Liver (tissue), 9 donors: ENCODE results near the gene SMIM10L2A. TPM values are rescaled to one million over a fixed set of nuclear protein-coding genes. Genes with fewer than 3 reads are reported as not detected.

ENCODE experiments used
- DNase-seq: peaks from one replicate; pipeline ENCODE4 v3.0.0-alpha.2; 2017; ENCODE audit warnings: low spot score
- H3K27ac ChIP-seq, 2 donors: one replicate each; pipeline ENCODE4 v1.7.0; 2013; ENCODE audit warnings: inconsistent platforms in 2 of 2, low read length in 2 of 2, control low read depth in 1 of 2, low read depth in 1 of 2, mild to moderate bottlenecking in 1 of 2
- H3K27me3 ChIP-seq, 4 donors: one replicate each; pipeline versions ENCODE4 v1.6.1 to v1.7.0; 2013; ENCODE audit warnings: low read length in 3 of 4, inconsistent platforms in 1 of 4, mild to moderate bottlenecking in 1 of 4, moderate library complexity in 1 of 4; ENCODE audit not compliant: control insufficient read depth in 4 of 4, insufficient read depth in 4 of 4
- H3K36me3 ChIP-seq, 4 donors: one replicate each; pipeline versions ENCODE4 v1.6.1 to v1.7.0; 2013; ENCODE audit warnings: low read length in 3 of 4, mild to moderate bottlenecking in 3 of 4, low read depth in 1 of 4, moderate library complexity in 1 of 4; ENCODE audit not compliant: control insufficient read depth in 4 of 4, insufficient read depth in 3 of 4
- H3K4me1 ChIP-seq, 4 donors: one replicate each; pipeline versions ENCODE4 v1.6.1 to v1.7.0; 2013; ENCODE audit warnings: low read length in 3 of 4, mild to moderate bottlenecking in 3 of 4, moderate library complexity in 1 of 4; ENCODE audit not compliant: control insufficient read depth in 4 of 4, insufficient read depth in 4 of 4
- H3K4me3 ChIP-seq, 3 donors: one replicate each; pipeline versions ENCODE4 v1.6.1 to v1.7.0; 2013; ENCODE audit warnings: low read length in 3 of 3, control low read depth in 1 of 3, low read depth in 1 of 3, mild to moderate bottlenecking in 1 of 3
- H3K9ac ChIP-seq, 2 donors: one replicate each; pipeline ENCODE4 v1.7.0; 2013; ENCODE audit warnings: low read length in 2 of 2, mild to moderate bottlenecking in 2 of 2, moderate library complexity in 2 of 2, control low read depth in 1 of 2, low read depth in 1 of 2
- H3K9me3 ChIP-seq, 4 donors: one replicate each; pipeline versions ENCODE4 v1.6.1 to v1.7.0; 2013; ENCODE audit warnings: low read length in 3 of 4; ENCODE audit not compliant: control insufficient read depth in 4 of 4
- ATF3 ChIP-seq: IDR thresholded peaks from 2 replicates; pipeline ENCODE4 v1.6.1; 2016; ENCODE audit warnings: antibody characterized with exemption
- CTCF ChIP-seq: fragments of 150-350 bp; IDR thresholded peaks from 2 replicates; pipeline ENCODE4 v1.5.1; 2017; ENCODE audit warnings: improper control_type of control experiment, low read depth, low read length; ENCODE audit not compliant: missing input control
- EGR1 ChIP-seq, 2 donors: IDR thresholded peaks; 2 replicates each; pipeline ENCODE4 v1.6.1; 2016 to 2018; ENCODE audit warnings: antibody characterized with exemption in 2 of 2, low read depth in 2 of 2
- FOXA1 ChIP-seq: IDR thresholded peaks from 2 replicates; pipeline ENCODE4 v1.6.1; 2016; ENCODE audit warnings: antibody characterized with exemption
- FOXA2 ChIP-seq: IDR thresholded peaks from 2 replicates; pipeline ENCODE4 v1.6.1; 2016; ENCODE audit warnings: antibody characterized with exemption
- GABPA ChIP-seq, 2 donors: IDR thresholded peaks in 1 of 2; conservative IDR thresholded peaks in 1 of 2; 2 replicates each; pipeline ENCODE4 v1.6.1; 2016; ENCODE audit warnings: antibody characterized with exemption in 2 of 2, mild to moderate bottlenecking in 1 of 2, moderate library complexity in 1 of 2
- HNF4A ChIP-seq, 2 donors: conservative IDR thresholded peaks; 2 replicates each; pipeline ENCODE4 v1.6.1; 2016; ENCODE audit warnings: antibody characterized with exemption in 2 of 2, mild to moderate bottlenecking in 2 of 2
- HNF4G ChIP-seq: IDR thresholded peaks from 2 replicates; pipeline ENCODE4 v1.6.1; 2016; ENCODE audit warnings: antibody characterized with exemption
- JUND ChIP-seq, 2 donors: IDR thresholded peaks; 2 replicates each; pipeline ENCODE4 v1.6.1; 2016; ENCODE audit warnings: antibody characterized with exemption in 2 of 2
- NR2F2 ChIP-seq: IDR thresholded peaks from 2 replicates; pipeline ENCODE4 v1.6.1; 2016; ENCODE audit warnings: antibody characterized with exemption
- RAD21 ChIP-seq, 2 donors: IDR thresholded peaks; 2 replicates each; pipeline ENCODE4 v1.6.1; 2016; ENCODE audit warnings: antibody characterized with exemption in 2 of 2, mild to moderate bottlenecking in 2 of 2
- RXRA ChIP-seq, 2 donors: IDR thresholded peaks; 2 replicates each; pipeline ENCODE4 v1.6.1; 2017 to 2018; ENCODE audit warnings: antibody characterized with exemption in 2 of 2, mild to moderate bottlenecking in 1 of 2
- SP1 ChIP-seq: IDR thresholded peaks from 2 replicates; pipeline ENCODE4 v1.6.1; 2018; ENCODE audit warnings: antibody characterized with exemption, mild to moderate bottlenecking
- TAF1 ChIP-seq: conservative IDR thresholded peaks from 2 replicates; pipeline ENCODE4 v1.6.1; 2016; ENCODE audit warnings: antibody characterized with exemption, mild to moderate bottlenecking
- YY1 ChIP-seq: IDR thresholded peaks from 2 replicates; pipeline ENCODE4 v1.6.1; 2016; ENCODE audit warnings: antibody characterized with exemption, mild to moderate bottlenecking
- WGBS: extraction: QIAGEN DNeasy Blood & Tissue Kit; methylation state at CpG from one replicate; pipeline ENCODE4 v1.1.7; 2013; 5-methylcytosine and 5-hydroxymethylcytosine counted together
- polyA plus RNA-seq, 2 donors: library from polyadenylated mRNA; stranded (reverse) in 1 of 2; unstranded in 1 of 2; fragments of 200-250 nt in 1 of 2; fragments of >200 nt in 1 of 2; fragmentation: Nextera tagmentation in 1 of 2; extraction: Ambion mirVana in 1 of 2; gene quantifications; one replicate each; pipeline versions ENCODE4 v1.2.1 to v1.2.3, GENCODE V29; 2013 to 2015
- total RNA-seq, 2 donors: library from RNA; depleted of rRNA; stranded (reverse); fragments of >200 nt; gene quantifications; one replicate each; pipeline ENCODE4 v1.2.3, GENCODE V29; 2014
- TF ChIP-seq, protein P1 (sequence below): IDR thresholded peaks from 2 replicates; pipeline ENCODE4 v1.6.1; 2016; ENCODE audit warnings: antibody characterized with exemption
- TF ChIP-seq, protein P2 (sequence below): IDR thresholded peaks from 2 replicates; pipeline ENCODE4 v1.6.1; 2016; ENCODE audit warnings: antibody characterized with exemption
- TF ChIP-seq, protein P3 (sequence below): IDR thresholded peaks from 2 replicates; pipeline ENCODE4 v1.6.1; 2016; ENCODE audit warnings: antibody characterized with exemption, mild to moderate bottlenecking
- donor health status: healthy.
- donor health status: healthy.
- donor health status: healthy.
- donor health status: healthy.
- donor health status: healthy.

Gene SMIM10L2A
- total and polyA plus RNA-seq, 4 donors = 0.07 to 0.98 (median 0.13) TPM

DNA sequence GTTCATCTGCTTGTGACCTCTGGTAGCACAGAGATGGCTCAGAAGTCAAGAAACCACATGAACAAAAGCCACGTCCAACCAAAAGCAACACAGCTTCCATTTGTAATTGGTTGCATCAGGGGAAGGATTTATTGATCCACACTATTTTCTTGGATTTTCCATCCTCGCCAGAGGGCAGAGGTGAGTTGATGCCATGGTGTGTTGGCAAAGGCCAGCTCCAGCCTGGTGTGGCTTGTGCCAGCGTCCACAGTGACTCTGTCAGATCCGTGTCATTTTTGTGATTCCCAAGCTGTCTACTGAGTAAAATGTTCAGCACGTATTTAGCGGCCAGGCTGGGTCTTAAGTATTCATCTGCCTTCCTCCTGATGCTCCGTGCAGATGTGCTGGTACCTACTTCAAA, 30.0 kb upstream of the SMIM10L2A start:
- Histone ChIP-seq H3K36me3 (no peaks in the 10 kb centered on the region), H3K27ac (no peak overlapping the region), H3K9me3 (no peaks in the 10 kb centered on the region), H3K4me1 (no peaks in the 10 kb centered on the region), H3K9ac (no peak overlapping the region), H3K27me3 (no peaks in the 10 kb centered on the region), H3K4me3 (no peak overlapping the region)
- no peak for DNase-seq
- TF ChIP-seq, protein P1, sequence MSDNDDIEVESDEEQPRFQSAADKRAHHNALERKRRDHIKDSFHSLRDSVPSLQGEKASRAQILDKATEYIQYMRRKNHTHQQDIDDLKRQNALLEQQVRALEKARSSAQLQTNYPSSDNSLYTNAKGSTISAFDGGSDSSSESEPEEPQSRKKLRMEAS = no peak
- TF ChIP-seq ATF3 (no peak), RXRA (IDR thresholded peaks at IDR 0.05) (no peak), TAF1 (no peak), CTCF (no peak), HNF4G (no peak), FOXA1 (no peak), EGR1 (IDR thresholded peaks at IDR 0.05; ENCODE audit: low read depth in 2 of 2) (no peak), FOXA2 (no peak), HNF4A (conservative IDR thresholded peaks at IDR 0.05) (no peak), JUND (IDR thresholded peaks at IDR 0.05) (no peak), GABPA (IDR thresholded peaks at IDR 0.05 in 1 of 2, conservative IDR thresholded peaks at IDR 0.05 in 1 of 2) (no peak), SP1 (no peak), YY1 (no peak), NR2F2 (no peak), RAD21 (IDR thresholded peaks at IDR 0.05) (no peak)
- TF ChIP-seq, protein P2, sequence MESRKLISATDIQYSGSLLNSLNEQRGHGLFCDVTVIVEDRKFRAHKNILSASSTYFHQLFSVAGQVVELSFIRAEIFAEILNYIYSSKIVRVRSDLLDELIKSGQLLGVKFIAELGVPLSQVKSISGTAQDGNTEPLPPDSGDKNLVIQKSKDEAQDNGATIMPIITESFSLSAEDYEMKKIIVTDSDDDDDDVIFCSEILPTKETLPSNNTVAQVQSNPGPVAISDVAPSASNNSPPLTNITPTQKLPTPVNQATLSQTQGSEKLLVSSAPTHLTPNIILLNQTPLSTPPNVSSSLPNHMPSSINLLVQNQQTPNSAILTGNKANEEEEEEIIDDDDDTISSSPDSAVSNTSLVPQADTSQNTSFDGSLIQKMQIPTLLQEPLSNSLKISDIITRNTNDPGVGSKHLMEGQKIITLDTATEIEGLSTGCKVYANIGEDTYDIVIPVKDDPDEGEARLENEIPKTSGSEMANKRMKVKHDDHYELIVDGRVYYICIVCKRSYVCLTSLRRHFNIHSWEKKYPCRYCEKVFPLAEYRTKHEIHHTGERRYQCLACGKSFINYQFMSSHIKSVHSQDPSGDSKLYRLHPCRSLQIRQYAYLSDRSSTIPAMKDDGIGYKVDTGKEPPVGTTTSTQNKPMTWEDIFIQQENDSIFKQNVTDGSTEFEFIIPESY = no peak
- TF ChIP-seq, protein P3, sequence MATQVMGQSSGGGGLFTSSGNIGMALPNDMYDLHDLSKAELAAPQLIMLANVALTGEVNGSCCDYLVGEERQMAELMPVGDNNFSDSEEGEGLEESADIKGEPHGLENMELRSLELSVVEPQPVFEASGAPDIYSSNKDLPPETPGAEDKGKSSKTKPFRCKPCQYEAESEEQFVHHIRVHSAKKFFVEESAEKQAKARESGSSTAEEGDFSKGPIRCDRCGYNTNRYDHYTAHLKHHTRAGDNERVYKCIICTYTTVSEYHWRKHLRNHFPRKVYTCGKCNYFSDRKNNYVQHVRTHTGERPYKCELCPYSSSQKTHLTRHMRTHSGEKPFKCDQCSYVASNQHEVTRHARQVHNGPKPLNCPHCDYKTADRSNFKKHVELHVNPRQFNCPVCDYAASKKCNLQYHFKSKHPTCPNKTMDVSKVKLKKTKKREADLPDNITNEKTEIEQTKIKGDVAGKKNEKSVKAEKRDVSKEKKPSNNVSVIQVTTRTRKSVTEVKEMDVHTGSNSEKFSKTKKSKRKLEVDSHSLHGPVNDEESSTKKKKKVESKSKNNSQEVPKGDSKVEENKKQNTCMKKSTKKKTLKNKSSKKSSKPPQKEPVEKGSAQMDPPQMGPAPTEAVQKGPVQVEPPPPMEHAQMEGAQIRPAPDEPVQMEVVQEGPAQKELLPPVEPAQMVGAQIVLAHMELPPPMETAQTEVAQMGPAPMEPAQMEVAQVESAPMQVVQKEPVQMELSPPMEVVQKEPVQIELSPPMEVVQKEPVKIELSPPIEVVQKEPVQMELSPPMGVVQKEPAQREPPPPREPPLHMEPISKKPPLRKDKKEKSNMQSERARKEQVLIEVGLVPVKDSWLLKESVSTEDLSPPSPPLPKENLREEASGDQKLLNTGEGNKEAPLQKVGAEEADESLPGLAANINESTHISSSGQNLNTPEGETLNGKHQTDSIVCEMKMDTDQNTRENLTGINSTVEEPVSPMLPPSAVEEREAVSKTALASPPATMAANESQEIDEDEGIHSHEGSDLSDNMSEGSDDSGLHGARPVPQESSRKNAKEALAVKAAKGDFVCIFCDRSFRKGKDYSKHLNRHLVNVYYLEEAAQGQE = no peak
- 76% methylated on average over 7 of the region's 7 CpGs for WGBS
